ENCODE results near the gene ACTR6. TPM values are rescaled to one million over a fixed set of nuclear protein-coding genes. Genes with fewer than 3 reads are reported as not detected.

The ACTR6 gene
- polyA plus RNA-seq, 1 donor (not counting 4 experiments of a cell fraction or from before 2014, with no cell fraction given): 33.1 TPM

DNA sequence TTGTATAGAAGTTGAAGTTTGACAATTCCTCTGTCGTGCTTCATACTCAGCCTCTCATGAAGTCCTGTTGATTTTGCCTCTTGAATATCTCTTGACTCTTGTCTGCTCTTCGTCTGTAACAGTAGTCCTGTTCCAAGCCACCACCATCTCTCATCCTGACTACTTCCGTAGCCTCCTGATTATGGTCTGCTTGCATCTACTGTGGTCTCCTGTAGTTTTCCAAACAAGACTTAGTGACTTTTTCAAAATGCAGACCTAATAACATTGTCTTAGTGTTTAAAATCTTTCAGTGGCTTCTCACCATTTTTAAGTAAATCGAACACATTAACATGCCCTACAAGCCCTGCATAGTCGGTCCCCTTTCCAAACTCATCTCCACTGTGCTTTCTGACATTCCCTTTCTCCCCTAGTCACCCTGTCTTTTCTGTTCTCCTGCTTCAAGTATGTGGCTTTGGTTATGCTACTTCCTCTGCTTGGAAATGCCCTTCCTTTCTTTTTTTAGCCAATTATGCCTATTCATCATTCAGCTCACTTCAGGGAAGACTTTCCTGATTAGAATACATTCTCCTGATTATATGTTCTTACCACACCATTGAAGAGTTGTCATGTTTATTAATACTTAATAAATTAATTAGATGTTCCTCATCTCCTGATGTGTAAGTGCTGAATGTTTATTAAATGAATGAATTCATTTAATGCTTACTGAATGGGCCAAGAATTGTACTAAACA, 68.4 kb downstream of the ACTR6 start:
- Histone ChIP-seq H3K9me1 (ENCODE audit: control insufficient read depth, extremely low read depth, insufficient read depth, low read length) (peaks cover 2% of the 10 kb centered on the region), H3K27me3 (ENCODE audit: control insufficient read depth, extremely low read depth, insufficient read depth, low read length) (no peaks in the 10 kb centered on the region), H3K4me3 (ENCODE audit: control insufficient read depth in 2 of 3, extremely low read depth in 1 of 3, insufficient read depth in 2 of 3, low read depth in 1 of 3, low read length in 3 of 3) (peak overlapping the region; percentile 83 to 92 (median 92)), H3K4me1 (ENCODE audit: control insufficient read depth, extremely low read depth, insufficient read depth, low read length) (peaks cover 16% of the 10 kb centered on the region), H2AFZ (ENCODE audit: control insufficient read depth, low read length) (no peak overlapping the region), H3K36me3 (ENCODE audit: control insufficient read depth in 2 of 2, extremely low read depth in 1 of 2, insufficient read depth in 2 of 2, low read length in 2 of 2) (no peaks in the 10 kb centered on the region), H3K79me2 (ENCODE audit: control insufficient read depth, insufficient read depth, low read length) (peaks cover 62% of the 10 kb centered on the region), H3K27ac (ENCODE audit: control insufficient read depth, insufficient read depth, low read length) (peak overlapping the region; percentile 3), H3K4me2 (ENCODE audit: control insufficient read depth, extremely low read depth, insufficient read depth, low read depth, low read length) (peak overlapping the region; percentile 80), H3K9me3 (ENCODE audit: control insufficient read depth, low read depth, low read length) (no peaks in the 10 kb centered on the region), H3K9ac (ENCODE audit: control insufficient read depth, extremely low read depth, insufficient read depth, low read length) (peak overlapping the region; percentile 13), H4K20me1 (ENCODE audit: control insufficient read depth, extremely low read depth, insufficient read depth, low read length) (no peaks in the 10 kb centered on the region)
- TF ChIP-seq EZH2 (IDR thresholded peaks at IDR 0.05; ENCODE audit: low read length) (no peak), CTCF (optimal IDR thresholded peaks at IDR 0.05 in 1 of 3, IDR thresholded peaks at IDR 0.05 in 1 of 3, conservative IDR thresholded peaks at IDR 0.05 in 1 of 3; ENCODE audit: extremely low read depth in 1 of 3, insufficient read depth in 2 of 3, low read length in 3 of 3) (no peak)
- DNase-seq (ENCODE audit: low read depth, low spot score) (no peak), FAIRE-seq (no peak)
- dilution Hi-C loops (cut with MboI; ENCODE audit: extremely low pct_ligation_motif_present, low sequenced_read_pairs): no loop called here

DNA sequence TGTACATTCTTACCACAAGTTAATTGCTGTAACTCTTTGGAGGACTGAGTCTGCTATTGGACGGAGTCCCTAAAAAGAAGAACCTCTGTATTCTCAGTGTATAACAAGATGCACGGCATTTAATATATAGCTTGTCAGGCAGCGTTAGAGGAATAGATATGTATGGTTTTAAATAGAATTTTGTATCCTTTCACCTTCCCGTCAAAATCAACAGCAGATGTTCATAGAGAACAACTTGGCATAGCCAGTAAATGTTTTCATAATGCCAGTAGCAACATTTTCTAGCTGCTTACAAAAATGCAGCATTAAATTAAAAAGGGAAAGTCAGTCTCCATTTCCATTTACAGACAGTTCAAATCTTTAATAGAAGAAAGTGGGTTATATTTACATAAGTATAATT, 73.2 kb downstream of the ACTR6 start:
- Histone ChIP-seq H2AFZ (ENCODE audit: control insufficient read depth, low read length) (no peak overlapping the region), H3K36me3 (ENCODE audit: control insufficient read depth in 2 of 2, extremely low read depth in 1 of 2, insufficient read depth in 2 of 2, low read length in 2 of 2) (peaks cover 0 to 2% of the 10 kb centered on the region in 2 experiments), H3K9me3 (ENCODE audit: control insufficient read depth, low read depth, low read length) (no peaks in the 10 kb centered on the region), H3K4me3 (ENCODE audit: control insufficient read depth in 2 of 3, extremely low read depth in 1 of 3, insufficient read depth in 2 of 3, low read depth in 1 of 3, low read length in 3 of 3) (no peak overlapping the region), H3K4me1 (ENCODE audit: control insufficient read depth, extremely low read depth, insufficient read depth, low read length) (peaks cover 7% of the 10 kb centered on the region), H3K27ac (ENCODE audit: control insufficient read depth, insufficient read depth, low read length) (no peak overlapping the region), H3K79me2 (ENCODE audit: control insufficient read depth, insufficient read depth, low read length) (peaks cover 83% of the 10 kb centered on the region), H3K27me3 (ENCODE audit: control insufficient read depth, extremely low read depth, insufficient read depth, low read length) (no peaks in the 10 kb centered on the region), H4K20me1 (ENCODE audit: control insufficient read depth, extremely low read depth, insufficient read depth, low read length) (no peaks in the 10 kb centered on the region), H3K9me1 (ENCODE audit: control insufficient read depth, extremely low read depth, insufficient read depth, low read length) (peaks cover under 1% of the 10 kb centered on the region), H3K4me2 (ENCODE audit: control insufficient read depth, extremely low read depth, insufficient read depth, low read depth, low read length) (no peak overlapping the region), H3K9ac (ENCODE audit: control insufficient read depth, extremely low read depth, insufficient read depth, low read length) (no peak overlapping the region)
- no peak for TF ChIP-seq EZH2 (IDR thresholded peaks at IDR 0.05; ENCODE audit: low read length)
- dilution Hi-C loops (cut with MboI; ENCODE audit: extremely low pct_ligation_motif_present, low sequenced_read_pairs): no loop called here
- no peak for FAIRE-seq
- DNase-seq (ENCODE audit: low read depth, low spot score): no peak

Small RNAs within 50 kb of the gene (small RNA-seq; reads per million reads assigned to genes)
- gene MIR1827 (ENCODE audit: insufficient read length in 3 of 3, low read depth in 3 of 3, low replicate concordance in 1 of 3): 0 reads per million in 3 experiments
- 0 reads per million in 3 experiments for gene RF00019 (ENCODE audit: insufficient read length in 3 of 3, low read depth in 3 of 3, low replicate concordance in 1 of 3)
- 0 reads per million in 3 experiments for gene RN7SL176P (ENCODE audit: insufficient read length in 3 of 3, low read depth in 3 of 3, low replicate concordance in 1 of 3)

Other genes with a start within 250 kb of the ACTR6 start
- gene ANKS1B, start 215.9 kb upstream of the ACTR6 start, polyA plus RNA-seq: 0.04 TPM in 1 of 3 replicates, not detected in the others
- 8.7 to 11.7 TPM (median 10.4 TPM) in 3 replicates for gene BLTP3B, start 57.9 kb upstream of the ACTR6 start, polyA plus RNA-seq
- 1.1 to 2.4 TPM (median 1.5 TPM) in 3 replicates for gene DEPDC4, start 66.3 kb downstream of the ACTR6 start, polyA plus RNA-seq
- 22.6 to 31.5 TPM (median 23.7 TPM) in 3 replicates for gene SCYL2, start 66.4 kb downstream of the ACTR6 start, polyA plus RNA-seq
- gene SLC17A8, start 156.3 kb downstream of the ACTR6 start, polyA plus RNA-seq: not detected in 3 replicates